KBM-7 (cell line): ENCODE data around the gene AGTR2.
"Not testable (repeated sequence)": the region's sequence is repeated elsewhere in the genome, so short reads cannot be mapped to it uniquely, and the experiment has no call there.

ENCODE experiments used
- DNase-seq: peaks from one replicate; pipeline ENCODE4 v3.0.0-alpha.2; 2015
- in situ Hi-C: fragments of 300-500 bp; cut with MboI; formaldehyde crosslinking; loops from 2 replicates; pipeline ENCODE4 v1.14.3; 2020; ENCODE audit warnings: low sequenced_read_pairs, low pct_unique_long_range_greater_than_20kb, mixed read lengths

The AGTR2 gene, protein sequence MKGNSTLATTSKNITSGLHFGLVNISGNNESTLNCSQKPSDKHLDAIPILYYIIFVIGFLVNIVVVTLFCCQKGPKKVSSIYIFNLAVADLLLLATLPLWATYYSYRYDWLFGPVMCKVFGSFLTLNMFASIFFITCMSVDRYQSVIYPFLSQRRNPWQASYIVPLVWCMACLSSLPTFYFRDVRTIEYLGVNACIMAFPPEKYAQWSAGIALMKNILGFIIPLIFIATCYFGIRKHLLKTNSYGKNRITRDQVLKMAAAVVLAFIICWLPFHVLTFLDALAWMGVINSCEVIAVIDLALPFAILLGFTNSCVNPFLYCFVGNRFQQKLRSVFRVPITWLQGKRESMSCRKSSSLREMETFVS

DNA sequence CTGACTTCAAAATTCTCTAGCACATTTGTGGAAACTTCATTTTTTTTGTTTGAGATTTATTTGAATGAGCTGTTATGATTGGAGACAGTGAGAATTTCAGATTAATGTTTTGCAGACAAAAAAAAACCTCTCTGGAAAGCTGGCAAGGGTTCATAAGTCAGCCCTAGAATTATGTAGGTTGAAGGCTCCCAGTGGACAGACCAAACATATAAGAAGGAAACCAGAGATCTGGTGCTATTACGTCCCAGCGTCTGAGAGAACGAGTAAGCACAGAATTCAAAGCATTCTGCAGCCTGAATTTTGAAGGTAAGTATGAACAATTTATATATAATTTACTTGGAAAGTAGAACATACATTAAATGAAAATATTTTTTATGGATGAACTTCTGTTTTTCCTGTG is at the start of gene AGTR2:
Gene AGTR2, plus strand, starts transcription at position 234 of the 400 bp plus-strand sequence. CDS start 1,537 bp downstream, outside the sequence.
- DNase-seq = no peak
- in situ Hi-C loops = no loop called here

DNA sequence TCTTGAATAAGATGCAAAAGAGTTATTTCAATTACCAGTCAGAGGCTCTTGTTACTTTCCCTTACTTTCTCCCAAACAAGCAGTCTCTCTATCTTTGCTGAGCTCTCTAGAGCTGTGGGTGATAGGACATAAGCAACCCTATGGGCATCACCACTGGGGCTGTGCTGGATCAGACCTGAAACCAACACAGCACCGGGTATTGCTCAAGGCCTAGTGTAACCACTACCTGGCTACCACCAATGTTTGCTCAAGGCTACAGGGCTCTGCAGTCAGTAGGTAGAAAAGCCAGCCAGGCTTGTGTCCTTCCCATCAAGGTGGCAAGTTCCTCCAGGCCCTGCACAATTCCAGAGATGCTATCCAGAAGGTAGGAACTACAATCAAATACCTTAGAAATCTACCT is 35.3 kb upstream of the AGTR2 start:
- DNase-seq = no peak
- in situ Hi-C loops = no loop called here

DNA sequence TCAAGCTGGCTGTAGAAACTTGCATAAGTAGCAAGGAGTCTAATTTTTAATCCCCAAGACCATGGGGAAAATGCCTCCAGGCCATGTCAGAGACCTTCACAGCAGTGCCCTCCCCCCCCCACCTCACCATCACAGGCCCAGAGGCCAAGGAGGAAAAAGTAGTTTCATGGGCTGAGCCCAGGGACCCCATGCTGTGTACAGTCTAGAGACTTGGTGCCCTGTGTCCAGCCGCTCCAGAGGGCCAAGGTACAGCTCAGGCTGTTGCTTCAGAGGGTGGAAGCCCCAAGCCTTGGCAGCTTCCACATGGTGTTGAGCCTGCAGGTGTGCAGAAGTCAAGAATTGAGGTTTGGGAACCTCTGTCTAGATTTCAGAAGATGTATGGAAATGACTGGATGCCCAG is 29.3 kb upstream of the AGTR2 start:
- DNase-seq, in situ Hi-C loops: not testable (repeated sequence)

DNA sequence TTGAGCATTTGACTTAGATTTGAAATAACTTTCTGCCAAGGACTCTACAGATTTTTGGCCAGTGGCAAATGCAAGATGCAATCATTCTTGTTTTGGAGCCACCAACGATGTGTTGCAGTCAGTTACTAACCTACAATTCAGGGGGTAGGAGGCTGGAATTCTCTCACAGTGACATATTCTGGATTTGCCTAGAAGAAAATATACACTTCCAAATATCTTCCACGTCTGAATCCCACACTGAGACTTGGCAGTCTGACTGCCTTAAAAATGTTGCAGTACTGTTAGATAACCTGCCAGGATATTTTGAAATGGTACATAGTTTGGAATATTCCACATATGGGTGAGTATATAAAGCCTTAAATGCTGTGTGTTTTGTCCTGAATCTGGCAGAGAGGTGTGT is 27.6 kb upstream of the AGTR2 start:
- in situ Hi-C loops = no loop called here
- no peak for DNase-seq

DNA sequence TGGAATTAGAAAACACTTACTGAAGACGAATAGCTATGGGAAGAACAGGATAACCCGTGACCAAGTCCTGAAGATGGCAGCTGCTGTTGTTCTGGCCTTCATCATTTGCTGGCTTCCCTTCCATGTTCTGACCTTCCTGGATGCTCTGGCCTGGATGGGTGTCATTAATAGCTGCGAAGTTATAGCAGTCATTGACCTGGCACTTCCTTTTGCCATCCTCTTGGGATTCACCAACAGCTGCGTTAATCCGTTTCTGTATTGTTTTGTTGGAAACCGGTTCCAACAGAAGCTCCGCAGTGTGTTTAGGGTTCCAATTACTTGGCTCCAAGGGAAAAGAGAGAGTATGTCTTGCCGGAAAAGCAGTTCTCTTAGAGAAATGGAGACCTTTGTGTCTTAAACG is 2.4 kb downstream of the AGTR2 start:
- DNase-seq = no peak
- in situ Hi-C loops = no loop called here

DNA sequence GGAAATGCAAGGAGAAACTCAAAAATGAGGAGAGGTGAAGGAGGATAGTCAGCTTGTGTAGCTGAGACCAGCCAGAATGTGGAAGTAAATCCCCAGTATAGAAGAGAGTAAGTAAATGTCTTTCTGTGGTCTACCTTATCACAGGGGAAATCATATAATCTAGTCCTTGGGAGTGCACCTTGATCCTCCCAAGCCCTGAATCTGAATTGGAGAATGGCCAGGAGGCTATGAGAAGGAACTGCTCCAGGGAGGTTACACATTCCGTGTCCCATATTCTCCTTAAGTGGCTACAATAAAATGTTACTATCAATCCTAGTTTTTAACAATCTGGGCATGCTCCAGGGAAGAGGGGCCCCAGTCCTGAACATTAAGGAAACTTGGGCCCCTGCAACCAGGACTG is 10.8 kb downstream of the AGTR2 start:
- DNase-seq = no peak
- in situ Hi-C loops = no loop called here

DNA sequence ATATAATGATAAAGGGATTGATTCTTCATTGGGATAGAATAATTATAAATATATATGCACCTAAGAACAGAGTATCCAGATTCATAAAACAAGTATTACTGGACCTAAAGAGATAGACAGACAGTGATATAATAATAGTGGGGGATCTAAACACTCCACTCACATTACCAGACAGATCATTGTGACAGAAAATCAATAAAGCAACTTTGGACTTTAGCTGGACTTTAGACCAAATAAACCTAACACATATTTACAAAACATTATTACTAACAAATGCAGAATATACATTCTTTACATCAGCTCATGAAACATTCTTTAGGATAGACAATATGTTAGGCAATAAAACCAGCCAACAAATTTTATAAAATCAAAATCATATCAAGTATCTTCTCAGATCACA is 14.6 kb downstream of the AGTR2 start:
- in situ Hi-C loops = no loop called here

DNA sequence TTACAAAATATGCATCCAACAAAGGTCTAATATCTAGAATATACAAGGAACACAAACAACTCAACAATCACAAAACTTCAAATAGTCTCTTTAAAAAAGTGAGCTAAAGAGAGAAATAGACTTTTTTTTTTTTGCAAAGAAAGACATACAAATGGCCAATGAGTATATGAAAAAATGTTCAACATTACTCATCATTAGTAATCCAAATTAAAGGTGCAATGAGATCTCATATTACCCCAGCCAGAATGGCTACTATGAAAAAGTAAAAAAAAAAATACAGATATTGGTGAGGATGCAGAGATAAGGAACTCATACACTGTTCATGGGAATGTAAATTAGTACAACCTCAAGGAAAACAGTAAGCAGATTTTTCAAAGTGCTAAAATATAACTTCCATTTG is 24.1 kb downstream of the AGTR2 start:
- in situ Hi-C loops = no loop called here
- DNase-seq = no peak

More for the DNA sequence above, 14.6 kb downstream of the AGTR2 start:
- no peak for DNase-seq

DNA sequence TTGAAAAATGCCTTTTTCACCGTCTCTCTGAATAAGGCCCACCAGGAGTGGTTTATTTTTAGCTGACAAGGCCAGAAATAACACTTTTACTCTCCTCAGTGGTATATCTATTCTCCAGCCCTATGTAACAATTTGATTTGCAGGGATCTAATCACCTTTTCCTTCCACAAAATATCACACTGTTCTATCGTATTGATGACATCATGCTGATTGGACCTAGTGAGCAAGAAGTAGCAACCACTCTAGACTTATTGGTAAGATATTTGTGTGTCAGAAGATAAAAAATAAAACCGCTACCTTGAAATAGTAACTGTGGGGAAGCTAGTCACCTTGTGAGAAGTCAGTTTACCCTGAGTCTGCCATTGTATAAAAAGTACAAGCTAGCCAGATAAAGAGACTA is 27.7 kb downstream of the AGTR2 start:
- in situ Hi-C loops = no loop called here
- no peak for DNase-seq

DNA sequence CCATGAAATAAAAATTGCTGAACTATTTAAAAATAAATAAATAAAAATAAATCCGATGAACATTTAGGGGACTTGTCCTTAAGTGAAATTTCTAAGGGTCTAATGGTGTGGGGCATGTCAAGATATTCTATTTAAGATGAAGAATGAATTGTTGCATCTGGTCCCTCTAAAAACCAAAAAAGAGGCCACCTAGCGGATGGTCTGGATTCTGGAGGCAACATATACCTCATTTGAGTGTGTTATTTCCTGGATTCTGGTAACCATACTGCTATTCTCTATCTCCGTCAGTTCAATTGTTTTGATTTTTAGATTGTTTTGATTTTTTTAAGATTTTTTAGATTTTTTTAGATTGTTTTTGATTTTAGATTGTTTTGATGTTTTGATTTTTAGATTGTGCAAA is 28.3 kb downstream of the AGTR2 start:
- peak; percentile 25 for DNase-seq
- in situ Hi-C loops = no loop called here

DNA sequence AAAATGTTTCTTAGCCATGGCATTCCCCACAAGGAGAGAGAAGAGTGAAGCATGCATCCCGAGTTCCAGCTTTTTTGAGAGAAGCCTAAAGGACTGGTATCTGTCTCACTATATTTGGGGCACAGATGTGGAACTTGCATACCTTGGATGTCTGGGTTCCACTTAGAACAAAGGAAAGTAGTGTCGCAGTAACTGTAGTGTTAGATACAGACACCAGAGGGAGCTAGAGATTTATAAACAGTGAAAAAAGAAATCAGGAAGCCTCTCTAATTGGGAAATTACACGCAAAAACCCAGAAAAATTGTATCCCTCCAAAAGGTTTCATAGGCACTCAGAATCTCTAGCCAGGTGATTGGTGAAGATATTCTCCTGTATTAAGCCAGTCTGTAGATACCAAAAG is 34.4 kb downstream of the AGTR2 start:
- DNase-seq = peak; percentile 70
- in situ Hi-C loops = no loop called here

DNA sequence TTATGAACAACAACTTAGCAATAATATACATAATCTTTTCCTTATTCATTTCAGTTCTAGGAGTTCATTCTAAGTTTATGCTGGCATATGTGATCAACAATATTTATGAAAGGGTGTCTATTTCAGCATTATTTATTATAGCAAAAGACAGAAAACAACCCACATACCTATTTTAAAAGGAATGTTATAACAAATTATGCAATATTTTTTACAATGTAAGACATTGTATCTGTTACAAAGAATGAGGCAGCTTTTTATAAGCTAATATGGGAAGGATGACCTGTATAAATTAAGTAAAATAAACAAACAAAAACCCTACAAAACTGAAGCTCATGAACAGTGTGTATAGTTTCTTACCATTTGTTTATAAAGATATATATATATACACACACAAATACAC is 42.7 kb downstream of the AGTR2 start:
- in situ Hi-C loops = no loop called here
- no peak for DNase-seq

DNA sequence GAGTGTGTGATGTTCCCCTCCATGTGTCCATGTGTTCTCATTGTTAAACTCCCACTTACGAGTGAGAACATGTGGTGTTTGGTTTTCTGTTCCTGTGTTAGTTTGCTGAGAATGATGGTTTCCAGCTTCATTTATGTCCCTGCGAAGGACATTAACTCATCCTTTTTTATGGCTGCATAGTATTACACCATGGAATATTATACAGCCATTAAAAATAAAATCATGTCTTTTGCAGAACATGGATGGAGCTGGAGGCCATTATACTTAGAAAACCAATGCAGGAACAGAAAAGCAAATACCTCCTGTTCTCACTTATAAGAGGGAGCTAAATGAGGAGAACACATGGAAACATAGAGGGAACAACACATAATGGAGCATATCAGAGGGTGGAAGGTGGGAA is 46.5 kb downstream of the AGTR2 start:
- DNase-seq, in situ Hi-C loops: not testable (repeated sequence)
